Measurements from ENCODE around the gene DCPS.
"Not testable (repeated sequence)": the region's sequence is repeated elsewhere in the genome, so short reads cannot be mapped to it uniquely, and the experiment has no call there.

DCPS gene

DNA sequence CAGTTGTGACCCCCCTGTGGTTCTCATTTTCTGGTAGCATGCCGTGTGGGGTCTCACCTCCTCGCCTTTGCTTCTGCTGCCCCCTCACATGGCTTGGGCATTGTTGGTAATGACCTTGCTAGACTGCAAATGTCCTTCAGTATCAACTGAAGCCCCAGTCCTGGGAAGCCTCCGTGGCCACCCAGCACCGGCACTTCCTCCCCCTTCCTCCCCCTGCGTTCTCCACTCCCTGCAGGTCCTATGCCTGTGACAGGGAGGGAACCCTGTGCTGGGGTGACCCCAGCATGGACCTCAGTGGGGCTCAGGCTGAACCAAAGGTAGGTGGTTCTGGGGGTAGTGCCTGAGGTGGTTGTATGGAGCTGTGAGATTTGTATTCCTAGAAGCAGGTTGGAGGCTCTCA, 57.5 kb downstream of the DCPS start:
- DNase-seq (ENCODE audit: low spot score): no peak

DNA sequence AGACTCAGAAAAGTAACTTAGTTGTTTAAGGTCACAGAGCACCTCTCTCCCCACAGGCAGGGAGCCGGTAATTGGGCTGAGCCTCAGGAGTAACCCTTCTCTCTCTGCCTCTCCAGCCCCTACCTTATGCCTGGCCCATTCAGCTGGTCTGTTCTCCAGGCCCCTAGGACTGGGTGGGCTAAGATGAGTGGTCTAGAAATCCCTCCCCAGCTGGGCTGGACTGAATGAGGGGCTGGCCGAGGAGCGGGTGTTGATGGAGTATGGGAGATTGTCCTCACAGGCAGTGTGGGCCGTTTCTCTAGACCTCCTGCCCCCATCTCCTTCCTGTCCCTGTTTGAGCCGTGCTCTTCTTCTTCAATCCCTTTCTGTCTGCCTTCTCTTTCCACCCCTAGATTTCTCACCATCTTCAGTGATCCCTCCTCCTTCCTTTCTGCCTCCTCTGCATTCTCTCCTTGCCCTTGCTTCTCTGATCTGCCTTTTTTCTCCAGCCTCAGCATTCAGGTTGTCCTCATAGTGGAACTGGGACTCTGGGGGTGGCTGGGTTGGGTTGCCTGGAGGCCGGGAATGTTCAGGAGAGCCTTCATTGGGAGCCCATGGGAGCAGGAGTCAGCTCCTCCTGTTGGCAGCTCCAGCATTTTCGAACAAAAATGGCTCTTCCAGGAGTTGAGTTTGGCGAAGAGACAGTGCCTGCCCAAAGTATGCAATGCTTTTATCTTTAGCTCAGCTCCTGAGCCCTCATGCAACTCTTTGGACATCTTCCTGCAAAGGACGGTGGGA, 59.2 kb downstream of the DCPS start:
- DNase-seq (ENCODE audit: low spot score): no peak

DNA sequence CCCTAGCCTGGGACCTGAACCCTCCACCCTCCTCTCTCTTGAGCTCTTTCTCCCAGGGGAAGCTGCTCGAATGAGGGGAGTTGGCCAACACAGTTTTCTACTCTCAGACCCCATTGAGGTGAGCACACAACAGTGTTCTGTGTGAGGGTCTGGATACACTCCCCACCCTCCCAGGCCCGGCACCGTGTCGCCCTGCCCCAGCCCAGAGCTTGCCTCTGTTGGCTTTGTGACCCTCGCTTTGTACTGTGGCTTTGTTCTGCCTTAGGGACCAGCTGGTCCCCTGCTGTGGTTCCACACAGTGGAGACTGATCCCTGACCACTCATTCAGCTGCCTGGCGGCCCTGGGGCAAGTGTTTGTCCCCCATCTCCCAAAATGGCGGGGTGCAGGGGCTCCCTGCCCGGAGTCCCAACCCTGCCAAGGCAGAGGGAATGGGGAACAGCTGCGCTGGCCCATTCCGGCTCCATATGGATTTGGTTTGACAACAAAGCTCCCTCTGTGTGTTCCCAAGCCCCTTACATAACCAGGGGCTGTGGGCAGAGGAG, 59.9 kb downstream of the DCPS start:
- no peak for DNase-seq (ENCODE audit: low spot score)

DNA sequence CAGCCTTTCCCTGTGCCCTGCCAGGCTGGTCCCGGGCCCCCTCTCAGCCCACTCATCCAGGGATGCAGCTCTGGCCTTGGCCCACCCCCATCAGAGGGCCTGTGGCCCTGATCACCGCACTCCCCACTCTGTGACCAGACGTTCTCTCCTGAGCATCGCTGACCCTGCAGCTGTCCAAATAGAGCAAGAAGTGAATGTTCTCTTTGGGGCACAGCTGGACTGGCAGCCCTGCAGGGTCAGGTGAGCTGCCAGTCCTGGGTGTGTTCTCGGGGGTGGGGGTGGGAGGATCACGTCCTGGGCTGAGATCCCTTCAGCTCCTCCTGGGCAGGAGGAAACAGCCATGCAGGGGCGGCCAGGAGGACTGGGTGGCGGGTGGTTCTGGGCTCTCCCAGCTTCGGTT, 60.9 kb downstream of the DCPS start:
- not testable (repeated sequence) for DNase-seq (ENCODE audit: low spot score)

DNA sequence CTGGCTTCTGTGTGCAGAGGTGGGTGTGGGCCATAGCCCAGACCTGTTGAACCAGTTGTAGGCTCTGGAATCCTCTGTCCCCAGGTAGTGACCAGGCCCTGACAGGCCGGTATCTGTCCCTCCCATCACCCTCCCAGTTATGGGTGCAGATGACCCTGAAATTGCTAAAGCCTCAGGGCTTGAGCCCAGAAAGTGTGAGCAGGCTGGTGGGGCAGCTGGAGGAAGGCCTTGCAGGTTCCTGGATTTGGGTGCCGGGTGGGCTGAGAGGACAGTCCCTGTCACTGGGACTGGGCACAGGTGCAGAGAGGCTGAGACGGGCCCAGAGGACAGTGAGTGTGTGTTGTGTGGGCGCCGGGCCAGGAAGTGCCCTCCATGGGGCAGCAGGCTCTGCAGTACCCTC, 61.6 kb downstream of the DCPS start:
- not testable (repeated sequence) for DNase-seq (ENCODE audit: low spot score)

DNA sequence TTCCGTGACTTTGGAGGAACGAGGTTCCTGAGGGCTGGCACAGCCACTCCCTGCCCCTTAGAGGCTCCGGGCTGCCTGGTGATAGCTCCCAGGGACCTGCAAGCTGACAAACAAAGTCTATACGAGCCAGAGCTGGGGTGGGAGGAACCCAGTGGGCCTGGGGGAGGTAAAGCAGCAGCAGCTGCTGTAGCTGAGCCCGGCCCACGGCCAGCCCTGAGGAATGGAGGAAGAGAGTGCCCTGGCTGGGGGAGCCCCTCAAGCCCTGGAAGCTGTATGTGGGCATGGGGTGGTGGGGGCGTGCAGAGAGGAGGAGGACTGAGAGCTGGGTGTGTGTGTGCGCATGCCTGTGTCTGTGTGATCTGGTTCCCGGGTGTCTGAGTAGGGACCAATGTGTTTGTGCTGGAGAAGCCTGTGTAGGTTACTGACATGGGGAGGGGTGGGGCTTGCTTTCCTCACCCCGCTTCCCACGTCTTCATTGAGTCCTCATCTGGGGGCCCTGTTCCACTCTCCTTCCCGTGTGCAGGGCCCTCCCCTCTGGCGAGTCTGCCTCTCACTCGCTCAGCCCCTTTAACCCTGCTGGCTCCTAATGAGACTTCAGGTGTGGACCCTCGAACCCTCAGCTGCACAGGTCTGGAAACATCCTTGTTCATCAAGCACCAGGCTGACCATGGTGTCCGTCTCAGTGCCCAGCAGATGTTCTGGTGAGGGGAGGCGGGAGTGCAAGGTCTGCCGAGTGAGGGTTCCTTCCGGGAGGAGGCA, 62.4 kb downstream of the DCPS start:
- no peak for DNase-seq (ENCODE audit: low spot score)

DNA sequence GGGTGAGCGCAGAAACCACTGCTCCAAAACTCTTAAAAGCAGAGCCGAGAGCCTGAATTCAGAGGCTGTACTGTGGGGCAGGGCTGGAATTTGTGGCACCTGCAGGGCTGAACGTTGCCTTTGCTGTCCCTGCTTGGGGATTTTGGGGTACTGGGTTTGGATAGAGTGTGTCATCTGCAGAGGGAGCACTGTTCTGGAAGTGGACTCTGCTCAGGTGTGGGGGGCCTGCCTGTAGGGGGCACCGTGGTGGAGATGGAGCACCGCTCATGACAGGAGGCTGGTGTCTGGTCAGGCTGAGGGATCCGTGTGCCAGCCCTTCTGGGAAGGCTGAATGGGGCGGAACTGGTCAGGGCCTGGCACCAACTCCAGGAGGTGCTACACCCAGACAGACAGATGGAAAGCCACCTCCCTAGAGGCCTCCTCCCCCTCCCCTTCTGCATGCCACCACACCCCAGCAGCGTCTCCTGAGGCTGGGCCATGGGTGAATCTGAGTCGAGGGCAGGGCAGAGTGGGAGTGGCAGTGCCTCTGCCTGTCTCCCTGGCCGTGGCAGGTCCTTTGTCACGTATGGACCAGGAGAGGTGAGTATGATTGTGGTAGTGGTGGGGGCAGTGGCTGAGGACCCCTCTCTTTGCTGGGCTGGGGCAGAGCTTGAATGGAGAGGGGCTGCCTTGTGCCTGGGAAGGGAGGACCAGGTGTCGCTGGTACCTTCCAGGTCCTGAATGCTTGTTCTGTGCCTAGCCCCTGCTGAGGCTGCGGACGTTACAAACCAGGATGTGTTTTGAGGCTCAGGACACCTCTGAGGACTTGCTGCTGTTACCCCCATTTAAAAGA, 63.2 kb downstream of the DCPS start:
- not testable (repeated sequence) for DNase-seq (ENCODE audit: low spot score)

DNA sequence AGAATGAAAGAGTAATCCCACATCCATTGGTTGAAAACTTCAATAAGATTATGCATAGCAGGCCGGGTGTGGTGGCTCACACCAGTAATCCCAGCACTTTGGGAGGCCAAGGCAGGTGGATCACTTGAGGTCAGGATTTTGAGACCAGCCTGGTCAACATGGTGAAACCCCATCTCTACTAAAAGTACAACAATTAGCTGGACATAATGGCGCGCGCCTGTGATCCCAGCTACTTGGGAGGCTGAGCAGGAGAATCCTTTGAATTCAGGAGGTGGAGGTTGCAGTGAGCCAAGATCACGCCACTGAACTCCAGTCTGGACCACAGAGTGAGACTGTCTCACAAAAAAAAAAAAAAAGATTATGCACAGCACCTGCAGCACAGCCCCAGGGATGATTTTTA, 63.9 kb downstream of the DCPS start:
- not testable (repeated sequence) for DNase-seq (ENCODE audit: low spot score)

DNA sequence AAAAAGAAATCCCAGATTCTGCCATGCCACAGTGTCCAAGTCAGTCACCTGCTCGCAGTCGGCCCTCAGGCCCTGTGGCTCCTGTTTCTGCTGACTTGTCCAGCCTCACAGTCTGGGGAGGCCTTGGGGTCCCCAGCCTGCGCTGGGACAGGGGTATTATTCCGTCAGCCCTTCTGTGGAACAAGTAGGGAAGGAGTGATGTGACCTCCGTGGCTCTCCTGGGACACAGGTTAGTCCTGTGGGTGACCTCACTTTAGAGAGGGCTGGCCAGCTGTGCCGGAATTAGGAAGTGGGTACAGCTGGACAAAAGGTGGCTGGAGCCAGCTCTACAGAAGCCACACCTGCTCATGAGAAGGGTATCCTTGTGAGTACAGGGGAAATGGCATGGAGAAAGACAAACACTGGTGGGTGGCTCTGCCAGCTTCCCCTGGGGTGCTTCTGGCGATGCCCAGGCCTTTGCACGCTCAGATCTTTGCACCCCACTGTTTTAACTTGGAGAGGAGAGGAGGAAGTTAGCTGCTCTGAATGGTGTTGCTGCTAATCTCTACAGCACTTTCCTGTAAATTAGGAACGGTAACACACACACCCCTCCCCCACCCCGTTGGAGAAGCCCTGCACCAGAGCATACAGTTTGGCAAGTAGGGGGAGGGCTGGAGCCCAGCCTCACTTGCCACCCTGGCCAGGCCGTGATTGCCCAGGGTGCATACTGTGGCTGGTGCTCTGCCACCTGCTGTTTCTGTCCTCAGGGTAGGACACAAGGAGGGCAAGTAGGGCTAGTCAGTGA, 64.7 kb downstream of the DCPS start:
- not testable (repeated sequence) for DNase-seq (ENCODE audit: low spot score)

DNA sequence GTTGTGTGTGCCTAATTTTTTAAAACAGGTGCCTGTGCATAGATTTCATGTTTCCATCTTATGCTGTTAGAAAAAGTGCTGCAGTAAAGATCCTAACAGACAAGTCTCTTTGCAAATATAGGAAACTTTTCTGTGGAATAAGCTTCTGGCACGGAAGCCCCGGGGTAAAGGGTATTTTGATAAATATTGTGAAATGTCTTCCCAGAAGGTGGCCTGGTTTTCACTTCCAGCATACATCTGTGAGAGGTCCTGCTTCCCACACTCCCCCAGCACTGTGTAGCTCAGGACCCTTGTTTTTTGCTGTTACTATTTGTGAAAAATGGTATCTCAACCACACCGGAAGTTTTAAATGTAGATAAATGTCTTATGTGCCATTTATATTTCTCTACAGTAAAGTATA, 66.2 kb downstream of the DCPS start:
- DNase-seq (ENCODE audit: low spot score): no peak

DNA sequence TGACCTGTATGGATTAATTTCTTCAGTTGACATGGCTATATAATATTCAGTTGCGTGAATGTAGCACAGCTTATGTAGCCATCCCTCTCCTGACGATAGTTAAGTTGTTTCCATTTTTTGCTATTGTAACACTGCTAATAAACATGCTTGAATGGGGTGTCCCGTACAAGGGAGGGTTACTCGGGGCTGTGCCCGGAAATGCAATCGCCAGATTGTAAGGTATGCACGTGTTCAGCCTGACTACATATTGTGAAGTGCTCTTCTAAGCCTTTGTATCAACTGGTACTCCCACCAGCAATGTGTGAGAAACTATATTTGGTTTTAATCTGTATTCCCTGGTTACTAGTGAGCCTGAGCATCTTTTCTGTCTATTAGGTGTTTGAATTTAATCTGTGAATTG, 67.7 kb downstream of the DCPS start:
- no peak for DNase-seq (ENCODE audit: low spot score)

DNA sequence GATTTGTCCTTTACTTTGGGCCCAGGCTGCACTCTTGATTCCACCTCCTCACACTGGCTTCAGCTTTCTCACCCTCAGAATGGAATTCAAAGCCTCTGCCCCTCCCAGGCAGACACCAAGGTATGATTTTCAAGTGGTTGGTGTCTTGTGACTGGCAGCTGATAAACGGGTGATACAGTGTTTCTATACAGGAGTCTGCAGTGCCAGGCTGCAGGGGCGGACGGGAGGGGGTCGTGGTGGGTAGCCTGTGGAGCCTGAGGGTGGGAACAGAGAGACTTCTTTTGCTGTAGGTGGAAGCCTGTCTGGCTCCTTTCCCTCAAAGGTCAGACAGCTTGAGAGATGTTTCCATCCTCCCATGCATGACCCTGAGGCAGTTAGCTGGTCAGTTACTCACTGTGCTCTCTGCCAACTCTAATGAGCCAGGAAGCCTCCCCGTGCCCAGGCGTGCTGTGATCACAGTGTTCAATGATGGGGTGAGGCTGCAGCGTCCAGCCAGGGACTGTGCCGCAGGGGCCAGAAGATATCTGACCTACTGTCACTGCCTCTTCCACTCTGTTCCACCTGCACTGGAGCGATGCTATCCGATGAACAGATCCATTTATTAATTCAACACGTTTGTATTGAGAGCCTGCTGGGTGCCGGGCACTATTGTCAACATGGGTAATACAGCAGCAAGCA, 69.7 kb downstream of the DCPS start:
- DNase-seq (ENCODE audit: low spot score): not testable (repeated sequence)

DNA sequence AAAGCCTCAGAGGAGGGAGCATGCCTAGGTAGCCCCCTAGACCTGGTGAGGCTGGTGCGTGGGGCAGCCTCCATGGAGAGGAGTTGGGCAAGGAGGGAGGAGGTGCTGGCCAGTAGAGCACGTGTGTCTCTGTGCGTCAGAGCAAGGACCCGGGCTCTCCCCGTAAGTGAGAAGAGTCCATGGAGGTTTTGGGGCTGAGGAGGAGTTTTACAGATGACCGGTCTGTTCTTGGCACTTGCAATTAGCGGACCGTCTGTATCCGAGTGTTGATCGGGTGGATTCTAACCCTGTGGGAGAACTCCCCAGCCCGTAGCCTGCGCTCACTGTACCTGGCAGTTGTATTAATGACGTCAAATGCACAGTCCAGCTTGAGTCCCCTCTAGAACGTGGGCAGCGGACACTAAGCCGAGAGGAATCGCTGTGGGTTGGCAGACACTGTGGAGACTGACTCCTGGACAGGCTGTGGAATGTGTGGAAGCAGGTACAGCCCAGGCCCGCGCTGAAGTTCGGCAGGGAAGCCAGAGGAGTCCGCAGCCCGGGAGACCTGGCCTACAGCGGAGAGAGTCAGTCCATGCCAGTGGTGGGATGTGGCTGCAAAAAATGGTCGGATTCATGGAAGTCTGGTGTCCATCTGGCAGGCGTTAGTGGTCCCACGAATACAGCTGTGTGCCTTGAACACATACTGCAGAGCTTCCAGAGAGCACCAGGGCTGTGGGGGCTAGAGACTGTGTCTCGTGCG, 70.9 kb downstream of the DCPS start:
- not testable (repeated sequence) for DNase-seq (ENCODE audit: low spot score)

DNA sequence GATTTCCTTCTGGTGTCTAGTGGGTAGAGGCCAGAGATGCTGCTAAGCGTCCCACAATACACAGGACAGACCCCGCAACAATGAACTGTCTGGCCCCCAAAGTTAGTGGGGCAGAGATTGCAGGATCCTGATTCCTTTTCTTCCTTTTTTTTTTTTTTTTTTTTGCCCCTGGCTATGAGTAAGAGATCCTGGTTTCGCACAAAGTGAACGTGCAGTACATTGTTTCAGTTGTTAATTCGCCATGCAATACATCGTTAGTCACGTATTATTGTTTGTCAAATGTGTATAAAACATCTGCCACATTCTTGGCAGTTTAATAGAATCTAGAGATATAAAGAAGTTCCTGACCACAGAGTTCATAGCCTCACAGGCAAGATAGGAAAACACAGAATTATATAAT, 71.9 kb downstream of the DCPS start:
- no peak for DNase-seq (ENCODE audit: low spot score)

DNA sequence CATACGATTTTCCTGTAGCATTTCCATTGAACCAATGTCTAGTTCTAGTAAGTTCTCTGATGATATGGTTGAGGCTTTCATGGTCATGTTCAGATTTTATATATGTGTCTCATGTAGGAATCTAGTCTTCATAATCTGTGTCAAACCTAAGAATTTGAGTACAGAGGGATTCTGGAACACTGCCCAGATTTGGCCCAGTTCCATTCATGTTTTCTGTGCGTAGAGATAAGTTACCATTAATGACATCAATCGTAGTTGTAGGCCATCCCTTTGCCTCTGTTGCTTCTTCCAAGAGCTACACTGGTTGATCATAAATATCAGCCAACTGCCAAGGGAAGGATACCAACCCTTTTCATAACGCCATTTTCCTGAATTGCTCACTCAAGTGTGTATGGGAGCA, 74.9 kb downstream of the DCPS start:
- DNase-seq (ENCODE audit: low spot score): peak; percentile 17

DNA sequence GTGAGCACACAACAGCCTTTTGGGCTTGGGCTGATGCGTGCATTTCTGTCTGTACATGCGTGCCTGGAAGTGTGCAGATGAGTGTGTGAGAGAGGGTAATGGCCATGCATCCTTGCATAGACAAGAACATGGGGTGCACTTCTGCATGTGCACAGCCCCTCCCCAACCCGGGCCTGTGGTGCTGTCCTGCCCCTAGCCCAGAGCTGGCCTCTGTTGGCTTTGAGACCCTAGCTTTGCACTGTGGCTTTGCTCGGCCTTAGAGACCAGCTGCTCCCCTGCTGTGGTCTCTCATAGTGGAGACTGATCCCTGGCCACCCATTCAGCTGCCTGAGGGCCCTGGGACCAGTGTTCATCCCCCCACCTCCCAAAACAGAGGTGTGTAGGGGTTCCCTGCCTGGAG, 77.0 kb downstream of the DCPS start:
- no peak for DNase-seq (ENCODE audit: low spot score)

DNA sequence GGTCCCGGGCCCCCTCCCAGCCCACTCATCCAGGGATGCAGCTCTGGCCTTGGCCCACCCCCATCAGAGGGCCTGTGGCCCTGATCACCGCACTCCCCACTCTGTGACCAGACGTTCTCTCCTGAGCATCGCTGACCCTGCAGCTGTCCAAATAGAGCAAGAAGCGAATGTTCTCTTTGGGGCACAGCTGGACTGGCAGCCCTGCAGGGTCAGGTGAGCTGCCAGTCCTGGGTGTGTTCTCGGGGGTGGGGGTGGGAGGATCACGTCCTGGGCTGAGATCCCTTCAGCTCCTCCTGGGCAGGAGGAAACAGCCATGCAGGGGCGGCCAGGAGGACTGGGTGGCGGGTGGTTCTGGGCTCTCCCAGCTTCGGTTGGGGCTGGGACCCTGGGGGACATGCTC, 78.1 kb downstream of the DCPS start:
- not testable (repeated sequence) for DNase-seq (ENCODE audit: low spot score)

DNA sequence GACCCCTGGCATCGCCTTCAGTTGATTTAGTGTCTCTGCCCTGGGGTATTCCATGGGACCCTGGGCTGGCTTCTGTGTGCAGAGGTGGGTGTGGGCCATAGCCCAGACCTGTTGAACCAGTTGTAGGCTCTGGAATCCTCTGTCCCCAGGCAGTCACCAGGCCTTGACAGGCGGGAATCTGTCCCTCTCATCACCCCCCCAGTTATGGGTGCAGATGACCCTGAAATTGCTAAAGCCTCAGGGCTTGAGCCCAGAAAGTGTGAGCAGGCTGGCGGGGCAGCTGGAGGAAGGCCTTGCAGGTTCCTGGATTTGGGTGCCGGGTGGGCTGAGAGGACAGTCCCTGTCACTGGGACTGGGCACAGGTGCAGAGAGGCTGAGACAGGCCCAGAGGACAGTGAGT, 78.8 kb downstream of the DCPS start:
- DNase-seq (ENCODE audit: low spot score): not testable (repeated sequence)

DNA sequence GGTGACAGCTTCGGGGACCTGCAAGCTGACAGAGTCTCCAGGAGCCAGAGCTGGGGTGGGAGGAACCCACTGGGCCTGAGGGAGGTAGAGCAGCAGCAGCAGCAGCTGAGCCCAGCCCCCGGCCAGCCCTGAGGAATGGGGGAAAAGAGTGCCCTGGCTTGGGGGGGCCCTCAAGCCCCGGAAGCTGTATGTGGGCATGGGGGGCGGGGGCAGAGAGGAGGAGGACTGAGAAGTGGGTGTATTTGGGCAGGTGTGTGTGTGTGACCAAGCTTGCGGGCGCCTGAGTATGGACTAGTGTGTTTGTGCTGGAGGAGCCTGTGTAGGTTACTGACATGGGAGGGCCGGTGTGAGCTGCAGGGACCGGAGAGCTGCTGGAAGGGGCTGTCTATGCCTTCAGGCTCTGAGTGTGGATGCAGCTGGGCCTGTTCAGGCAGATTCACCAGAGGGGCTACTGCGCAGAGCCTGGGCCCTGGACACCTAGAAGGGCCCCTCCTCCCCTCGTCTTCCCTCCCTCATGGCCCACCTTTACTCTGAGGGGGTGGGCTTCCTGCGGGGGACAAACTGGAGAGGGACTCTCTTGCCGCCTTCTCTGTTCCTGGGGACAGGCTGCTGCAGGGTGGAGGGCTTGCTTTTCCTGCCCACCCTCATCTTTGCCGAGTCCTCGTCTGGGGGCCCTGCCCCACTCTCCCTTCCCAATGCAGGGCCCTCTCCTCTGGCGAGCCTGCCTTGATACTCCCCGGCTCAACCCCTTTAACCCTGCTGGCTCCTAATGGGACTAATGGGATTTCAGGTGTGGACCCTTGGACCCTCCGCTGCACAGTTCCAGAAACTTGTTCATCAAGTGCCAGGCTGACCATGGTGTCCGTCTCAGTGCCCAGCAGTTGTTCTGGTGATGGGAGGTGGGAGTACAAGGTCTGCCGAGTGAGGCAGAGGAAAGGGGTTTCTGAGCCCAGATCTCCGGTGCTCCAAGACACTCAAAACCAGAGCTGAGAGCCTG, 79.8 kb downstream of the DCPS start:
- no peak for DNase-seq (ENCODE audit: low spot score)
